Caco-2 (cell line): ENCODE measurements around the gene C3orf85. TPM values are rescaled to one million over a fixed set of nuclear protein-coding genes. Genes with fewer than 3 reads are reported as not detected.

Source experiments
- BruUV-seq: library from RNA; stranded (reverse); fragments of 400-500 nt; replicated peaks from 2 replicates; lab custom pipeline; 2021; lab: Mats Ljungman, UMichigan
- CTCF ChIA-PET: fragments of 300-600 bp; sonication (Branson Sonifier 250); formaldehyde crosslinking; loops from one replicate; lab custom pipeline; 2022; ENCODE audit warnings: antibody characterized with exemption; lab: Charles Lee
- POLR2A ChIA-PET: fragments of 300-600 bp; sonication (Branson Sonifier 250); formaldehyde crosslinking; loops from one replicate; lab custom pipeline; 2022; ENCODE audit warnings: antibody characterized with exemption; lab: Charles Lee
- DNase-seq, 2 experiments: peaks; one replicate each; pipeline versions ENCODE4 v3.0.0 to v3.0.0-alpha.2; 2020 to 2022
- H3K27me3 ChIP-seq: replicated peaks from 2 replicates; pipeline ENCODE4 v1.6.0; 2011; ENCODE audit warnings: low read length; ENCODE audit not compliant: control insufficient read depth, insufficient read depth
- H3K36me3 ChIP-seq: 2 replicates; pipeline ENCODE4 v1.5.1; 2011; ENCODE audit warnings: low read length; ENCODE audit not compliant: control insufficient read depth, insufficient read depth
- H3K4me1 ChIP-seq: fragments of 250-450 bp; sonication (Bioruptor Pico); 2 replicates; pipeline ENCODE4 v1.5.1; 2020; ENCODE audit warnings: mild to moderate bottlenecking
- H3K4me3 ChIP-seq: 2 replicates; pipeline ENCODE4 v1.5.1; 2011; ENCODE audit warnings: low read depth, mild to moderate bottlenecking, control low read depth, low read length
- H3K9me3 ChIP-seq: fragments of 250-450 bp; sonication (Bioruptor Pico); 2 replicates; pipeline ENCODE4 v1.5.1; 2020; ENCODE audit warnings: mild to moderate bottlenecking, moderate library complexity
- H3K27ac Mint-ChIP-seq: one replicate; pipeline ENCODE4 v1.8.0; 2022; ENCODE audit warnings: mixed read lengths; ENCODE audit not compliant: unreplicated experiment
- H3K27me3 Mint-ChIP-seq: one replicate; pipeline ENCODE4 v1.8.0; 2022; ENCODE audit warnings: mixed read lengths; ENCODE audit not compliant: insufficient read depth, unreplicated experiment
- H3K36me3 Mint-ChIP-seq: one replicate; pipeline ENCODE4 v1.8.0; 2022; ENCODE audit warnings: mild to moderate bottlenecking, mixed read lengths; ENCODE audit not compliant: insufficient read depth, unreplicated experiment
- H3K4me1 Mint-ChIP-seq: one replicate; pipeline ENCODE4 v1.8.0; 2022; ENCODE audit warnings: low read depth, mixed read lengths; ENCODE audit not compliant: unreplicated experiment
- H3K4me3 Mint-ChIP-seq: one replicate; pipeline ENCODE4 v1.8.0; 2022; ENCODE audit warnings: mild to moderate bottlenecking, moderate library complexity, mixed read lengths; ENCODE audit not compliant: unreplicated experiment
- H3K9me3 Mint-ChIP-seq: one replicate; pipeline ENCODE4 v1.8.0; 2022; ENCODE audit warnings: mixed read lengths; ENCODE audit not compliant: unreplicated experiment
- CTCF ChIP-seq, 2 experiments: fragments of 200-600 bp in 1 of 2; IDR thresholded peaks; 1 replicate in 1 of 2; 2 replicates in 1 of 2; pipeline versions ENCODE4 v1.5.1 to v1.8.0; 2011 to 2022; ENCODE audit warnings: antibody characterized with exemption in 1 of 2, control low read depth in 1 of 2, inconsistent platforms in 1 of 2, low read depth in 1 of 2, low read length in 1 of 2, mild to moderate bottlenecking in 1 of 2, moderate library complexity in 1 of 2; ENCODE audit not compliant: insufficient read depth in 1 of 2, severe bottlenecking in 1 of 2, unreplicated experiment in 1 of 2
- intact Hi-C: fragments of 100-400 bp; cut with micrococcal nuclease; formaldehyde crosslinking; loops from one replicate; pipeline ENCODE4 v1.10.0; 2022; ENCODE audit not compliant: unreplicated experiment
- total RNA-seq: library from RNA; stranded (reverse); gene quantifications from 2 replicates; pipeline ENCODE4 v1.2.3, GENCODE V29; 2022

Gene C3orf85
- total RNA-seq, 1 experiment from 2014 or later = 0.48 TPM

DNA sequence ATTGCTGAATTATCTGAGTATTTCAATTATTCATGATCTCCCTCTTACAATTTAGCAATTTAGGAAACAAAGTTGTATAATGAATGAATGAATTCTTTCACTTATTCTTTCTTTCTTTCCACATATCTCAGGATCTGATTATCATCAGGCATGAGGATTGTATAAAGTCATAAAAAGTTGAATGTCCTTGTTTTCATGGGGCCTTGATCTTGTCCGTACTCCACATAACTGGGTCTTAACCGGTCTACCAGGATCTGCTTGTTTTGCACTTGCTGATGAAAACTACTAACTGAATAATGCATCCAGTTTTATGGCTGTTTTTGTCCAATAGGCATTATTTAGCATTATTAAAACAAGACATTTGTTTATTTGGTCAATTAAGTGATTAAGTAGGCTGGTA, 12.6 kb downstream of the C3orf85 start:
- POLR2A ChIA-PET = no interaction called here
- no peaks in the 10 kb centered on the region for H3K27me3 Mint-ChIP-seq
- H3K36me3 Mint-ChIP-seq = no peaks in the 10 kb centered on the region
- no peak overlapping the region for H3K4me3 Mint-ChIP-seq
- H3K9me3 Mint-ChIP-seq = peaks cover 8% of the 10 kb centered on the region
- DNase-seq = no peak
- H3K27me3 ChIP-seq = no peaks in the 10 kb centered on the region
- no peak for TF ChIP-seq CTCF (IDR thresholded peaks at IDR 0.05; ENCODE audit: insufficient read depth in 1 of 2, low read depth in 1 of 2, low read length in 1 of 2, severe bottlenecking in 1 of 2, unreplicated experiment in 1 of 2)
- BruUV-seq = no TSS peak
- no peak overlapping the region for H3K27ac Mint-ChIP-seq
- CTCF ChIA-PET = no interaction called here
- no peaks in the 10 kb centered on the region for H3K9me3 ChIP-seq
- intact Hi-C loops = no loop called here
- H3K4me3 ChIP-seq = no peak overlapping the region
- no peaks in the 10 kb centered on the region for H3K4me1 ChIP-seq
- no peaks in the 10 kb centered on the region for H3K36me3 ChIP-seq
- H3K4me1 Mint-ChIP-seq = no peaks in the 10 kb centered on the region

DNA sequence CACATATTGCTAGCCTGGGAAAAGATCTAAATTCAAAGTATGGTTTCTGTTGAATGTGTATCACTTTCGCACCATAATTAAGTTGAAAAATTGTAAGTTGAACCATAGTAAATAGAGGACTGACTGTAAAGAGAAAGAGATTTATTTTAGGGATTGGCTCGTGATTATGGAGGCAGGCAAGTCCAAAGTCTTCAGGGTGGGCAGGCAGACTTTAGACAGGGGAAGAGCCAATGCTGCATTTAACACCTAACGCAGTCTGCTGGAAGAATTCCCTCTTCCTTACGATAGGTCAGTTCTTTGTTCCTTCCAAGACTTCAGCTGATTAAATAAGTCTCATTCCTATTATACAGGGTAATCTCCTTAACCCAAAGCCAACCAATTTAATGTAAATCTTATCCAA, 15.8 kb downstream of the C3orf85 start:
- Mint-ChIP-seq H3K4me1 (no peaks in the 10 kb centered on the region), H3K27me3 (no peaks in the 10 kb centered on the region), H3K27ac (no peak overlapping the region), H3K4me3 (no peak overlapping the region), H3K9me3 (no peaks in the 10 kb centered on the region), H3K36me3 (no peaks in the 10 kb centered on the region)
- no peak for DNase-seq
- ChIA-PET CTCF (no interaction called here), POLR2A (no interaction called here)
- no TSS peak for BruUV-seq
- no peak for TF ChIP-seq CTCF (IDR thresholded peaks at IDR 0.05; ENCODE audit: insufficient read depth in 1 of 2, low read depth in 1 of 2, low read length in 1 of 2, severe bottlenecking in 1 of 2, unreplicated experiment in 1 of 2)
- Histone ChIP-seq H3K4me1 (peaks cover 13% of the 10 kb centered on the region; the same call in 1 of the 2 replicates), H3K36me3 (no peaks in the 10 kb centered on the region), H3K27me3 (no peaks in the 10 kb centered on the region), H3K4me3 (no peak overlapping the region), H3K9me3 (no peaks in the 10 kb centered on the region)
- intact Hi-C loops = no loop called here

DNA sequence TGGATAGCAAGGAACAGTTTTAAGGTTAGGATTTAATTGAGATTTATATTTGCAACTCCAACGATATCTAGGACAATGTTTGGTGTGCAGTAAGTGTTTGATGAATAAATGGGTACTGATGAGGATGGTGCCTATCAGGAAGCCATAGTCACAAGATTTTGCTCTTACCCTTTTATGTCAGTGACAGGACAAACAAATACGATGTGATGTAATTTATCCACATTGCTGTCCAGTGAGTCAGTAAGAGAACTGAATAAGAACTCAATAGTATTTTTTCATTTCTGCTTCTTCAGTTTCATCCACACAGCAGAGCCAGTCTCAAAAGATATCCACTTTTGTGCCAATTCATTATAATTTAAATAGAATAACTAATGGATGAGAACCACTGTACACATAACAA, 18.5 kb downstream of the C3orf85 start:
- ChIA-PET POLR2A (no interaction called here), CTCF (no interaction called here)
- no peak for DNase-seq
- Mint-ChIP-seq H3K36me3 (no peaks in the 10 kb centered on the region), H3K9me3 (peaks cover 10% of the 10 kb centered on the region), H3K4me1 (no peaks in the 10 kb centered on the region), H3K27ac (no peak overlapping the region), H3K27me3 (no peaks in the 10 kb centered on the region), H3K4me3 (no peak overlapping the region)
- intact Hi-C loops = no loop called here
- Histone ChIP-seq H3K27me3 (no peaks in the 10 kb centered on the region), H3K9me3 (no peaks in the 10 kb centered on the region), H3K4me3 (no peak overlapping the region), H3K4me1 (peaks cover 13% of the 10 kb centered on the region; the same call in 1 of the 2 replicates), H3K36me3 (no peaks in the 10 kb centered on the region)
- TF ChIP-seq CTCF (IDR thresholded peaks at IDR 0.05; ENCODE audit: insufficient read depth in 1 of 2, low read depth in 1 of 2, low read length in 1 of 2, severe bottlenecking in 1 of 2, unreplicated experiment in 1 of 2) = no peak
- no TSS peak for BruUV-seq
